ENCODE data around the gene PPFIA1.

DNA sequence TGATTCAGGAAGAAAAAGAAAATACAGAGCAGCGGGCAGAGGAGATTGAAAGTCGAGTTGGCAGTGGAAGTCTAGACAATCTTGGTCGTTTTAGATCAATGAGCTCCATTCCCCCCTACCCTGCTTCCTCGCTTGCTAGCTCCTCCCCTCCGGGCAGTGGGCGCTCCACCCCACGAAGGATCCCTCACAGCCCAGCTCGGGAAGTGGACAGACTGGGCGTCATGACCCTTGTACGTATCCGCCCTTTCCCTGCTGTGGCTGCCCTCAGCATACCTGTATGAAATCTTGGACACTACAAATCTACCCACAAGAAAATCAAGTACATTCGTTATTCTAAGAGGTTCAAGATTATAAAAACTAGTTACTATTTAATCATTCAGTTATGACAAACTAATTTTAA is 77.7 kb downstream of the PPFIA1 start:
- TF ChIP-seq, protein P1, sequence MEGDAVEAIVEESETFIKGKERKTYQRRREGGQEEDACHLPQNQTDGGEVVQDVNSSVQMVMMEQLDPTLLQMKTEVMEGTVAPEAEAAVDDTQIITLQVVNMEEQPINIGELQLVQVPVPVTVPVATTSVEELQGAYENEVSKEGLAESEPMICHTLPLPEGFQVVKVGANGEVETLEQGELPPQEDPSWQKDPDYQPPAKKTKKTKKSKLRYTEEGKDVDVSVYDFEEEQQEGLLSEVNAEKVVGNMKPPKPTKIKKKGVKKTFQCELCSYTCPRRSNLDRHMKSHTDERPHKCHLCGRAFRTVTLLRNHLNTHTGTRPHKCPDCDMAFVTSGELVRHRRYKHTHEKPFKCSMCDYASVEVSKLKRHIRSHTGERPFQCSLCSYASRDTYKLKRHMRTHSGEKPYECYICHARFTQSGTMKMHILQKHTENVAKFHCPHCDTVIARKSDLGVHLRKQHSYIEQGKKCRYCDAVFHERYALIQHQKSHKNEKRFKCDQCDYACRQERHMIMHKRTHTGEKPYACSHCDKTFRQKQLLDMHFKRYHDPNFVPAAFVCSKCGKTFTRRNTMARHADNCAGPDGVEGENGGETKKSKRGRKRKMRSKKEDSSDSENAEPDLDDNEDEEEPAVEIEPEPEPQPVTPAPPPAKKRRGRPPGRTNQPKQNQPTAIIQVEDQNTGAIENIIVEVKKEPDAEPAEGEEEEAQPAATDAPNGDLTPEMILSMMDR (conservative IDR thresholded peaks at IDR 0.05; ENCODE audit: low read depth, low read length): no peak
- TF ChIP-seq EZH2 (IDR thresholded peaks at IDR 0.05; ENCODE audit: borderline replicate concordance, low read depth, low read length, poor library complexity, severe bottlenecking): no peak

All from A673 (cell line).